ENCODE results near the gene NDUFB7.

DNA sequence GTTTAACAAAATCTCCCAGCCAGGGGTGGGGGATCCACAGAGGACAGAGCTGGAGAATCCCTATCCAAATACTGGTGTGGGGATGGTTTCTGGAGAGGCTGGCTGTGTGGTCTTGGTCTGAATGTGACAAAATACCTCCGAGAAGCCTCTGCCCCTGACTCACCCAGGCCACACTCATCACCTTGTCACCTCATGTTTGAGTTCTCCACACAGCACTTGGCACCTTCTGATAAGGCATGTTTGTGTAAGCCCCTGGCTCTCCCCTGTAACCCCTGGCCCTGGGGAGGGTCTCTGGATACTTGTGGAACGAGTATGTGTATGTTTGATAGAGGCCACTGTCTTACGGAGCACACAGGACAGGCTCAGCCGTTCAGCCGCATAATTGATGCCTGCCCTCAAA is 27.8 kb downstream of the NDUFB7 start:
- no peak for TF ChIP-seq EZH2 (IDR thresholded peaks at IDR 0.05; ENCODE audit: low read depth)
- TF ChIP-seq, protein P1, sequence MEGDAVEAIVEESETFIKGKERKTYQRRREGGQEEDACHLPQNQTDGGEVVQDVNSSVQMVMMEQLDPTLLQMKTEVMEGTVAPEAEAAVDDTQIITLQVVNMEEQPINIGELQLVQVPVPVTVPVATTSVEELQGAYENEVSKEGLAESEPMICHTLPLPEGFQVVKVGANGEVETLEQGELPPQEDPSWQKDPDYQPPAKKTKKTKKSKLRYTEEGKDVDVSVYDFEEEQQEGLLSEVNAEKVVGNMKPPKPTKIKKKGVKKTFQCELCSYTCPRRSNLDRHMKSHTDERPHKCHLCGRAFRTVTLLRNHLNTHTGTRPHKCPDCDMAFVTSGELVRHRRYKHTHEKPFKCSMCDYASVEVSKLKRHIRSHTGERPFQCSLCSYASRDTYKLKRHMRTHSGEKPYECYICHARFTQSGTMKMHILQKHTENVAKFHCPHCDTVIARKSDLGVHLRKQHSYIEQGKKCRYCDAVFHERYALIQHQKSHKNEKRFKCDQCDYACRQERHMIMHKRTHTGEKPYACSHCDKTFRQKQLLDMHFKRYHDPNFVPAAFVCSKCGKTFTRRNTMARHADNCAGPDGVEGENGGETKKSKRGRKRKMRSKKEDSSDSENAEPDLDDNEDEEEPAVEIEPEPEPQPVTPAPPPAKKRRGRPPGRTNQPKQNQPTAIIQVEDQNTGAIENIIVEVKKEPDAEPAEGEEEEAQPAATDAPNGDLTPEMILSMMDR (conservative IDR thresholded peaks at IDR 0.05), result no peak
